Measurements from ENCODE around the gene TAF11. TPM values are rescaled to one million over a fixed set of nuclear protein-coding genes. Genes with fewer than 3 reads are reported as not detected.

Gene TAF11
- total RNA-seq, 1 experiment from 2014 or later = 49.4 TPM

DNA sequence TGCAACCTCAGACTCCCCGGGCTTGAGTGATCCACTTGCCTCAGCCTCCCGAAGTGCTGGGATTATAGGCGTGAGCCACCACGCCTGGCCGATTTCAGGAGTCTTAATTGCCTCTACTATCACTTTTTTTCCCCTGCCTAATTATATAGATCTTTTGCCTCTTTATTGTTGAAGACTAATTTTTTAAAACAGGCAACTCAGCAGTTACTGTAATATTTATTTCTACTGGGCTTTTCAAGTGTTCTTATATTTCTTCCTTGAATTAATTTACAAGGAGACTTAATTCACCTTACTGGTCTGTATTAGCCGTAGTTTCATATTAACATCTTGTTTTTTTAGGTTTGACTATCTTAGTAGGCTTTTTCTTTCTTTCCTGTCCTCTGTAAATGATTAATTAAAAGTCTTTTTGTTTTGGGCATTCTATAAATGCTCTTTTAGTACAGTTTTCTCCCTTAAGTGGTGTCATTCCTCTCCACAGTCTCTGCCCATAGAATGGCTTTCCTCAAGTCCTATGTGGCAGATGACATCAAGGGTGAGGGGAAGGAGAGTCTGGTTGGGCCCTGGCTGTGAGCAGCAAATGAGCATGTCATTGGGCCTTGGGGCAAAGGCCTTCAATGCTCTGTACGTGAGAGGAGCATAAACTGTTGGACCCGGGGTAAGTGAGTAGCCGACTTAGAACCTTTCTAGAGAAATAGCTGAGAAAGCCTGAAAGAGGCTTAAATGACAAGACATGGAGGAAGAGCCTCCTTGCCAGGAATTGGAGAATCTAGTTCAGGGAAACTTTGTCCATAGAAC is 37.2 kb upstream of the TAF11 start:
- TF ChIP-seq CTCF (conservative IDR thresholded peaks at IDR 0.05) = no peak
- Histone ChIP-seq H3K23ac (ENCODE audit: insufficient read length, low read depth, low read length) (no peak overlapping the region), H3K14ac (ENCODE audit: insufficient read depth, low read length) (no peak overlapping the region; the same call in 1 of the 2 replicates), H3T11ph (ENCODE audit: low read length) (no peak overlapping the region), H3K9ac (ENCODE audit: extremely low read depth, insufficient read length, low read length) (no peak overlapping the region), H2BK12ac (ENCODE audit: insufficient read length, low read depth, low read length) (no peak overlapping the region), H3K4me2 (ENCODE audit: insufficient read depth, insufficient read length, low read length) (no peak overlapping the region), H3K27ac (ENCODE audit: insufficient read length, low read depth, low read length) (no peak overlapping the region), H2AK5ac (ENCODE audit: insufficient read length, low read length) (no peak overlapping the region), H3K4ac (ENCODE audit: low read depth, low read length) (no peak overlapping the region), H4K8ac (replicated peaks; ENCODE audit: insufficient read length, low read depth, low read length) (no peak overlapping the region), H2BK120ac (ENCODE audit: low read depth, low read length, poor library complexity, severe bottlenecking) (no peak overlapping the region), H3K79me1 (ENCODE audit: insufficient read depth, low read depth, low read length, poor library complexity, severe bottlenecking) (peaks cover 5% of the 10 kb centered on the region), H3K4me1 (ENCODE audit: insufficient read depth, low read length) (peaks cover 5% of the 10 kb centered on the region; the same call in 1 of the 2 replicates), H3K27me3 (ENCODE audit: insufficient read depth, low read length) (no peaks in the 10 kb centered on the region), H4K20me1 (ENCODE audit: control insufficient read depth, insufficient read depth, insufficient read length) (no peaks in the 10 kb centered on the region), H4K91ac (ENCODE audit: insufficient read length, low read depth, low read length) (no peak overlapping the region), H3K23me2 (ENCODE audit: insufficient read length, low read depth, low read length, poor library complexity, severe bottlenecking) (no peaks in the 10 kb centered on the region), H4K5ac (ENCODE audit: insufficient read length, low read depth, low read length) (no peak overlapping the region), H3K9me3 (ENCODE audit: control insufficient read depth, low read depth, low read length) (no peaks in the 10 kb centered on the region), H2AFZ (ENCODE audit: low read length) (no peak overlapping the region), H2BK20ac (ENCODE audit: low read depth, low read length, poor library complexity, severe bottlenecking) (no peak overlapping the region), H3K18ac (ENCODE audit: insufficient read length, low read depth, low read length) (no peak overlapping the region), H2BK5ac (ENCODE audit: insufficient read length, low read length) (no peak overlapping the region), H3K79me2 (ENCODE audit: insufficient read depth, low read length) (no peaks in the 10 kb centered on the region), H3K56ac (ENCODE audit: insufficient read length, low read depth, low read length) (no peak overlapping the region), H2BK15ac (ENCODE audit: low read depth, low read length) (no peak overlapping the region)
- no peaks in the 10 kb centered on the region for H3K9me3 Mint-ChIP-seq
- H3K4me1 Mint-ChIP-seq = peaks cover 42 to 52% of the 10 kb centered on the region in 2 experiments
- DNase-seq = no peak
- H3K36me3 Mint-ChIP-seq (ENCODE audit: insufficient read depth in 1 of 3, low read depth in 3 of 3) = no peaks in the 10 kb centered on the region
- no peak overlapping the region for H3K27ac Mint-ChIP-seq
- no peak overlapping the region for H3K4me3 Mint-ChIP-seq
- no CpG with 5 or more reads among the region's 9 CpGs for WGBS (ENCODE audit: extremely low coverage, insufficient read length, low lambda C conversion rate)
- peaks cover 11% of the 10 kb centered on the region for H3K27me3 Mint-ChIP-seq (ENCODE audit: low read depth)
